Measurements from ENCODE around the gene OVCA2.

DNA sequence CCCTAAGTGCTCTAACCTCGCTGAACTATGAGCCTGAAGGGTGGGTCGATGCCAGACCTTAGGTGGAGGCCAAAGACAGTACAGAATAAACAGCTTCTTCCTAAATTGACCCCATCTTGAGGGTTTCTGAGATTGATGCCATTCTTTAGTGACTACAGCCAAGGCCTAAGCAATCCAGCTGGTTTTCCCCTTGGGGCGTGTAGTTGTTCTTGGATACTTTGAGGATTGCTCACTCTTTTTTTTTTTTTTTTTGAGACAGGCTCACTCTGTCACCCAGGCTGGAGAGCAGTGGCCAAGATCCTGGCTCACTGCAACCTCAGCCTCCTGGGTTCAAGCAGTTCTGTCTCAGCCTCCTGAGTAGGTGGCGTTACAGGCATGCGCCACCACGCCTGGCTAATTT lies 2.0 kb downstream of the OVCA2 start:
- TF ChIP-seq, protein P1, sequence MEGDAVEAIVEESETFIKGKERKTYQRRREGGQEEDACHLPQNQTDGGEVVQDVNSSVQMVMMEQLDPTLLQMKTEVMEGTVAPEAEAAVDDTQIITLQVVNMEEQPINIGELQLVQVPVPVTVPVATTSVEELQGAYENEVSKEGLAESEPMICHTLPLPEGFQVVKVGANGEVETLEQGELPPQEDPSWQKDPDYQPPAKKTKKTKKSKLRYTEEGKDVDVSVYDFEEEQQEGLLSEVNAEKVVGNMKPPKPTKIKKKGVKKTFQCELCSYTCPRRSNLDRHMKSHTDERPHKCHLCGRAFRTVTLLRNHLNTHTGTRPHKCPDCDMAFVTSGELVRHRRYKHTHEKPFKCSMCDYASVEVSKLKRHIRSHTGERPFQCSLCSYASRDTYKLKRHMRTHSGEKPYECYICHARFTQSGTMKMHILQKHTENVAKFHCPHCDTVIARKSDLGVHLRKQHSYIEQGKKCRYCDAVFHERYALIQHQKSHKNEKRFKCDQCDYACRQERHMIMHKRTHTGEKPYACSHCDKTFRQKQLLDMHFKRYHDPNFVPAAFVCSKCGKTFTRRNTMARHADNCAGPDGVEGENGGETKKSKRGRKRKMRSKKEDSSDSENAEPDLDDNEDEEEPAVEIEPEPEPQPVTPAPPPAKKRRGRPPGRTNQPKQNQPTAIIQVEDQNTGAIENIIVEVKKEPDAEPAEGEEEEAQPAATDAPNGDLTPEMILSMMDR (IDR thresholded peaks at IDR 0.05), result no peak
- no peak for TF ChIP-seq POLR2A (IDR thresholded peaks at IDR 0.05)
